IPS-18a (cell line): ENCODE results near the gene PABPN1L.

ENCODE experiments used
- H3K27ac ChIP-seq: one replicate; pipeline ENCODE4 v1.5.1; 2013; ENCODE audit warnings: low read length
- H3K27me3 ChIP-seq: one replicate; pipeline ENCODE4 v1.6.1; 2013; ENCODE audit warnings: mild to moderate bottlenecking, low read length; ENCODE audit not compliant: control insufficient read depth, insufficient read depth
- H3K36me3 ChIP-seq: one replicate; pipeline ENCODE4 v1.6.1; 2013; ENCODE audit warnings: low read depth, low read length; ENCODE audit not compliant: control insufficient read depth
- H3K4me1 ChIP-seq: one replicate; pipeline ENCODE4 v1.6.1; 2013; ENCODE audit warnings: low read depth, low read length; ENCODE audit not compliant: control insufficient read depth
- H3K4me3 ChIP-seq: one replicate; pipeline ENCODE4 v1.5.1; 2013; ENCODE audit warnings: low read length
- H3K9ac ChIP-seq: one replicate; pipeline ENCODE4 v1.6.1; 2013; ENCODE audit warnings: mild to moderate bottlenecking, low read length, moderate library complexity
- H3K9me3 ChIP-seq: one replicate; pipeline ENCODE4 v1.6.1; 2013; ENCODE audit warnings: low read depth, low read length; ENCODE audit not compliant: control insufficient read depth

Gene PABPN1L, protein sequence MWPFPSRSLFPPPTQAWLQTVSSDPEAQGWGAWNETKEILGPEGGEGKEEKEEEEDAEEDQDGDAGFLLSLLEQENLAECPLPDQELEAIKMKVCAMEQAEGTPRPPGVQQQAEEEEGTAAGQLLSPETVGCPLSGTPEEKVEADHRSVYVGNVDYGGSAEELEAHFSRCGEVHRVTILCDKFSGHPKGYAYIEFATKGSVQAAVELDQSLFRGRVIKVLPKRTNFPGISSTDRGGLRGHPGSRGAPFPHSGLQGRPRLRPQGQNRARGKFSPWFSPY

DNA sequence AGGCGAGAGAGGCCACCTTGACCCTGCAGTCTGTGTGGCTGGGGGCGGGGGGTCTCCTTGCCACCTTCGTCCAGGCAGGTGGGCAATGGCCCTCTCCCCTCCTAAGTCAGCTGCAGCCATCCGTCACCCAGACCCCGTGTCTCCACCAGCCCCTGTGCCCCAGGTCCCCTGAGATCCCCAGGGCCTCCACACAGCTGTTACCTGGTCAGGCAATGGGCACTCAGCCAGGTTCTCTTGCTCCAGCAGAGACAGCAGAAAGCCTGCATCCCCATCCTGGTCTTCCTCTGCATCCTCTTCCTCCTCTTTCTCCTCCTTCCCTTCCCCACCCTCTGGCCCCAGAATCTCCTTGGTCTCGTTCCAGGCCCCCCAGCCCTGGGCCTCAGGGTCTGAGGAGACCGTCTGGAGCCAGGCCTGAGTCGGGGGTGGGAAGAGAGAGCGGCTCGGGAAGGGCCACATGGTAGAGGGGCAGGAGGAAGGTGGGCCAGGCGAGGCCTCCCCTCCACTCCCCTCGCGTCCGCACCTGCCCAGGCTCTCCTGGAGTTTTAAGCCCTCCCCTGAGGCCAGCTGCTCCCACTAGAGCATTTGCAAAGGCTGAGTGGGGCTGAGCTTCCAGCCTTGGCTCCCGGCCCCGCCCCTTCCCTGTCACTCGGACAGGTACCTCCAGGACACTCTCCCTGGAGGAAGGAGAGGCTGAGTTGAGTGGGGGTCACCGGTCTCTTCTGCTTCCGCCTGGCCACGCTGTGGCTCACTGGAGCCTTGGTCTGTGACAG lies at the start of gene PABPN1L:
TSS of gene PABPN1L (minus strand) at position 510 of the 770 bp plus-strand sequence. CDS start at position 456, 54 bp downstream.
- Histone ChIP-seq H3K9ac (no peak within 1 kb of the TSS), H3K27ac (no peak within 1 kb of the TSS), H3K36me3 (peaks cover 5% of the 10 kb centered on the region), H3K4me1 (no peaks in the 10 kb centered on the region), H3K4me3 (no peak within 1 kb of the TSS), H3K9me3 (no peaks in the 10 kb centered on the region), H3K27me3 (no peaks in the 10 kb centered on the region)

DNA sequence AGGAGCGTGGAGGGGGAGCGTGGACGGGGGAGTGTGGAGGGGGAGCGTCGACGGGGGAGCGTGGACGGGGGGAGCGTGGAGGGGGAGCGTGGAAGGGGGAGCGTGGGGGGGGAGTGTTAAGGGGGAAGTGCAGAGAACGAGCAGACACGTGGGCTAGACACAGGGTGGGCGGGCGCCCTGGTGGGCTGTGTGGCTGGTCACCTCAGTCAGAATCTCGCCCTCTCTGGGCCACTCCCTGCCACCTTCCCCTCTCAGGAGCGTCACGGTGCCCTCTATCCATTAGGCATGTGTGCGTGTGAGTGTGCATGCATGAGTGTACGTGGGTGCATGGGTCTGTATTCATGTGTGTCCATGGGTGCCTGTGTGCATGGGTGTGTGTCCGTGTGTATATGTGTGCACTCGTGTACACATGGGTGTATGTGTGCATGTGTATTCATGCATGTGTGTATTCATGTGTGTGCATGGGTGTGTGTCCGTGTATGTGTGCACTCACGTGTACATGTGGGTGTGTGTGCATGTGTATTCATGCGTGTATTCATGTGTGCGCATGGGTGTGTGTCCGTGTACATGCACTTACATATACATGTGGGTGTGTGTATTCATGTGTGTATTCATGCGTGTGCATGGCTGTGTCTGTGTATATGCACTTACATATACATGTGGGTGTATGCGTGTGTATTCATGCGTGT lies 49.3 kb upstream of the PABPN1L start:
- H3K4me1 ChIP-seq: no peaks in the 10 kb centered on the region
- no peak overlapping the region for H3K4me3 ChIP-seq
- no peak overlapping the region for H3K9ac ChIP-seq
- H3K36me3 ChIP-seq: no peaks in the 10 kb centered on the region
- no peak overlapping the region for H3K27ac ChIP-seq
- no peaks in the 10 kb centered on the region for H3K9me3 ChIP-seq
- H3K27me3 ChIP-seq: no peaks in the 10 kb centered on the region

DNA sequence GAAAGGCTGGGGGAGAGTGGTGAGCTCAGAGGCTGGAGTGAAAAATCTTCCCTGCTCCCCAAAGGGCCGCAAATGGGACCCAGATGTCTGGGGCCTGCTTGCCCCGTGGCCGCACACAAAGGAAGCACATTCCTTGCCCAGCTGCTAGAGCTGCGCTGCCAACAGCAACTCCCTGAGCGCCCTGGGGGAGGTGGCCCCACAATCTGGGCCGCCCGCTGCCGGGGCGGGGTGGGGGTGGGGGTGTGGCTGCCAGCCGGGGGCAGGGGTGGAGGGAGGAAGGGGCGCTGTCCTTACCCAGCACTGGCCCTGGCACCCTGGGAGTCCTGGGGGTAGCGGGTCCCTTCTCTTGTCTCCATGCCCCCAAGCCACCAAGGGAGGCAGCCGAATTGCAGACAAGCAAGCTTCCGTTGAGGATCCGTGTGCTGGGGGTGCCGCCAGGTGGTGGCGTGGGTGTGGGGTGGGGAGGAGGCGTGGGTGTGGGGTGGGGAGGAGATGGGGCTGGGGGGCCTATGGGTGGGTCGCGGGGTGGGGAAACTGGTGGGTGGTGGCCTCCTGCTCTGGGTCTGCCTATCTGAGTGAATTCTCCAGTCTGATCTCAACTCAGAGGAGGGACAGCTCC lies 48.4 kb upstream of the PABPN1L start:
- Histone ChIP-seq H3K4me1 (no peaks in the 10 kb centered on the region), H3K36me3 (no peaks in the 10 kb centered on the region), H3K27me3 (no peaks in the 10 kb centered on the region), H3K9me3 (no peaks in the 10 kb centered on the region), H3K4me3 (no peak overlapping the region), H3K9ac (no peak overlapping the region), H3K27ac (no peak overlapping the region)

DNA sequence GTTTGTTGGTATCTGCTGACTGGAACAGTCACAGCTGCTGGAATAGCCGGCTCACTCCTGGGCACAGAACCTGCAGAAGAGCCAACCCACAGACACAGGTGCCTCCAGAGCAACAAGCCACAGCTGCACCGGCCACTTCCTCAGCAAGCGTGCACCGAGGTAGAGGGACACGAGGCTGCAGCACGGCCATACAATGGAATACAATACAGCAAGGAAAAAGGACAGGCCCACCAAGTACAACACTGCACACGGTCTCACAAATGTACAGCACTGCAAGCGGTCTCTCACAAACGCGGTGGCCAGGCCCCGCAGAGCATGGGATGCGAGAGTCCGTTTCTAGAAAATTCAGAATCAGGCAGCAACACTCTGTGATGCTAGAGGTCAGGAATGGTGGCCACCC lies 47.4 kb upstream of the PABPN1L start:
- Histone ChIP-seq H3K9me3 (no peaks in the 10 kb centered on the region), H3K27me3 (no peaks in the 10 kb centered on the region), H3K36me3 (no peaks in the 10 kb centered on the region), H3K27ac (no peak overlapping the region), H3K9ac (no peak overlapping the region), H3K4me1 (no peaks in the 10 kb centered on the region), H3K4me3 (no peak overlapping the region)

DNA sequence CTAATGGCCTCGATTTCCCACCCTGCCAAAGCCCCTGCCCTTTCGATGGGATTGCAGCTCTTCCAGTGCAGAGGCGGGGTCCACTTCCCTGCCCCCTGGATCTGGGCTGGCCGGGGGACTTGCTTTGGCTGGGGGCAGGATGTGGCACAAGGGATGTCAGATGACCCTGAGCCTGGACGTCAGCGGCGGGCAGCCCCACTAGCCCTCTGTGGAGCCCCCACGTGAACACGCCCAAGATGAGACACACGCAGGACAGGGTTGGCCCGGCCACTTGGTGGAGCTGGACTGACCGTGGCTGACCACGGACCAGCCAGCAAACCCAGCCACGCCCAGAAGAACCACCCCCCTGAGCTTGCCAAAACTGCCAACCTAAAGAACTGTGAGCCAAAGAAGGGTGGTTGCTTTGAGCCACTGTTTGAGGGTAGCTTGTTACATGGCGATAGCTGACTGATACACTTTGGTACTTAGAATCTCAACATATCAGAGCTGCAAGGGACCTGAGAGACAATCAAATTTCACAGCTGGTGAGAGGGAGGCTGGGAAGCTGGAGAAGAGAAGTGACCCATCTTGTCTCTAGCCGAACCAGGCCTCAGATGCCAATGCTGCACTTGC lies 46.6 kb upstream of the PABPN1L start:
- Histone ChIP-seq H3K9me3 (no peaks in the 10 kb centered on the region), H3K27me3 (no peaks in the 10 kb centered on the region), H3K27ac (no peak overlapping the region), H3K36me3 (no peaks in the 10 kb centered on the region), H3K4me1 (no peaks in the 10 kb centered on the region), H3K9ac (no peak overlapping the region), H3K4me3 (no peak overlapping the region)

GRCh38 chr16:88912556-88912955 lies 46.1 kb upstream of the PABPN1L start:
- H3K27me3 ChIP-seq: no peaks in the 10 kb centered on the region
- no peaks in the 10 kb centered on the region for H3K9me3 ChIP-seq
- no peaks in the 10 kb centered on the region for H3K36me3 ChIP-seq
- H3K4me3 ChIP-seq: no peak overlapping the region
- H3K9ac ChIP-seq: no peak overlapping the region
- H3K4me1 ChIP-seq: no peaks in the 10 kb centered on the region
- H3K27ac ChIP-seq: no peak overlapping the region

DNA sequence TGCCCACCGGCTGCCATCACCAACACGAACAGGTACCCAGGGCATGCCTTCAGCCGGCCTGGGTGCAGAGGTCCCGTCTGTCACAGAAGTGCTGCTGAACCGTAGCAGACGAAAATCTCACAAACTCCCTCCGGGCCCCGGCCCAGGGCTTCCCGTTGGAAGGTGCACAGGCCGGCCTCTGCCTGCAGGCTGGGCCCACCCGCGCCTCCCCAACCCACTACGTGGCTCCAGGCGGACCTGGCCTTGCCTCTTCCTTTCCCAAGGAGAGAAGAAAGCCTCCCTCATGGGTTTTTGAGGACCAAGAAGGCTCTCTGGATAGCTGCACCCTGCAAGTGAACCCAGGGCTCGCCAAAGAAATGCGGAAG lies 45.5 kb upstream of the PABPN1L start:
- no peaks in the 10 kb centered on the region for H3K9me3 ChIP-seq
- no peaks in the 10 kb centered on the region for H3K36me3 ChIP-seq
- no peaks in the 10 kb centered on the region for H3K27me3 ChIP-seq
- no peak overlapping the region for H3K27ac ChIP-seq
- no peaks in the 10 kb centered on the region for H3K4me1 ChIP-seq
- H3K4me3 ChIP-seq: no peak overlapping the region
- H3K9ac ChIP-seq: no peak overlapping the region

DNA sequence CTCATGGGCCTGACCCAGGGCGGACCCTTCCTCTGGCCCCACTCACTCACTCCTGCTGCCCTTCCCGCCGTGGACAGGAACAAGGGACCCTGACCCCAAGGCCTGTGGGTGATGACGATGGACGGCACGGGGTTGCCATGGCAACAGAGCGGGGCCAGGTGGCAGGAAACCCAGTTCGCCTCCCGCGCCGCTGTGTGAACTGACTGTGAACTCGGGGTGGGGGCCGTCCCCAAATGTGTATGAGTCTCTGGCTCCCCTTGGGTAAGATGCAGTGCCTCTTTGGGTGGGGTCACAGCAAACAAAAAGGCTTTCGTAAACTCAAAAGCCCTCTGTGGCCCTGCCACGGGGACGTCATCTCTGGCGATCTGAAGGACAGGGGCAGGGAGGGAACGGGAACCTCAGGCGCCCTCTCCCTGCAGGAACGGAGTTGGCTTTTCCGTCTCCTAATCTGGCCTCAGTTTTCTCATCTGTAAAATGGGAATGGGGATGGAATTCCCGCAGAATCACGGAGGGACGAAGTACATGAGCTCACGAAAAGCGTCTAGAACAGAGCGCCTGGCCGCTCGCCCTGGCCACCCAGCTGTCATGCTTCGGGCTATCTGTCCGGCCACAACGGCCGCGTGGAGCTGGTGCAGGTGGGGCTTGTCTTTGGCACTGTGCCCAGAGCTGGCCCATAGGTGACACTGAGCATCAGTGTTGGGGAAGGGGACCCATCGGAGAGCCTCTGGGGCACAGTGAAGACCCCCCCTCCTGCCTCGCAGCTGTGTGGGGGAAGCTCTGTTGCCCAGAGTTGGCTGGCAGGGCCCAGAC lies 44.9 kb upstream of the PABPN1L start:
- Histone ChIP-seq H3K9ac (no peak overlapping the region), H3K9me3 (no peaks in the 10 kb centered on the region), H3K27me3 (no peaks in the 10 kb centered on the region), H3K4me1 (no peaks in the 10 kb centered on the region), H3K4me3 (no peak overlapping the region), H3K27ac (no peak overlapping the region), H3K36me3 (no peaks in the 10 kb centered on the region)

DNA sequence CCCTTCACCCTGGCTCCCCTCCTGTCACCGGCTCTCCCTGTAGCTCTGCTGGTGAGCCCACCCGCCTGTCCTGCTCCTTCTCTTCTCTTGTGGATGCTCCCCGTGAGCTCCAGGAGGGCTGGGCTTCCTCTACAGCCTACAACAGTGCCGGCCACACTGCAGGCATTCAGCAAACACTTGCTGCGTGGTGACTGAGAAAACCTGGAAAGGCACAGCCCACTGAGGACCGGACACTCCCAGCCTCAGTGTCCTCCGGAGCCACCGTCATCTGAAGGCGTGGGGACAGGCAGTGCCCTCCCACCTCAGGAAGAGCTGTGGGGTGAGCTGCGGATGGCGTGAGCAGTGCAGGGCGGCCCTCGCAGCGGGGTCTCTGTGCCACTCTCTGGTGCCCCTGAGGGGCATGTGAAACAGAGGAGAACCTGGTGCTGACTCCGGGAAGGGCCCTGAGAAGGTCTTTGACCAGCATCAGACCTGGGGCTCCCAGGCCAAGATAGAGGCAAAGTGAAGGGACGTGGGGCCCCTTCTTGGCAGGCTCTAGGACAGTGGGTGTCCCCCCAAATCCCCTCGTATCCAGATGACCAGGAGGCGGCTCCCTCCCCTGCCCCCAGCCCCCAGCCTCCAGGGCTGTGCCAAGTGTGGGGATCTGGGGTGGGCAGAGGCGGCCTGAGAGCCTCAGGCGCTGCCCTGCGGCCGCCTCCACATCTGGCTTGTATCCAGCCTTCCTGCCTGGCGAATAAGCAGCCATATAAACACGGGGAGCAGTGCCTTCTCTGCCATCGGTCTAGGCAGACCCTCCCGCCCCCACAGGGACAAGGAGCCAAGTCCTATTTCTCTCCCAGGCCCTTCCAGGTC lies 44.0 kb upstream of the PABPN1L start:
- H3K4me3 ChIP-seq: no peak overlapping the region
- no peak overlapping the region for H3K9ac ChIP-seq
- no peaks in the 10 kb centered on the region for H3K27me3 ChIP-seq
- H3K36me3 ChIP-seq: no peaks in the 10 kb centered on the region
- no peak overlapping the region for H3K27ac ChIP-seq
- H3K4me1 ChIP-seq: no peaks in the 10 kb centered on the region
- no peaks in the 10 kb centered on the region for H3K9me3 ChIP-seq
